ENCODE measurements around the gene PKLR. TPM values are rescaled to one million over a fixed set of nuclear protein-coding genes. Genes with fewer than 3 reads are reported as not detected.
A peak's percentile ranks its signal among the peaks of the same experiment; 100 is the strongest.
"Not testable (repeated sequence)": the region's sequence is repeated elsewhere in the genome, so short reads cannot be mapped to it uniquely, and the experiment has no call there.

The PKLR gene
- 55.6 TPM for polyA plus RNA-seq
- long read RNA-seq, donor 1, partial matches to known transcripts, result 0 of 3 reads
- long read RNA-seq, donor 1, other reads (novel, unspliced or antisense), result 0 of 3 reads
- long read RNA-seq, donor 2, transcript PKLR-202 (11 exons, 2,479 nt), result major isoform, 5 of 59 reads
- long read RNA-seq, donor 2, partial matches to known transcripts, result 49 of 59 reads
- long read RNA-seq, donor 2, other reads (novel, unspliced or antisense), result 5 of 59 reads
- long read RNA-seq, donor 3, result 0 reads
- long read RNA-seq, donor 4, partial matches to known transcripts, result 6 of 6 reads
- long read RNA-seq, donor 4, other reads (novel, unspliced or antisense), result 0 of 6 reads
- long read RNA-seq, donor 5, partial matches to known transcripts, result 0 of 1 reads
- long read RNA-seq, donor 5, other reads (novel, unspliced or antisense), result 0 of 1 reads
- long read RNA-seq, donor 6, transcript PKLR-202 (11 exons, 2,479 nt), result major isoform, 7 of 17 reads
- long read RNA-seq, donor 6, partial matches to known transcripts, result 10 of 17 reads
- long read RNA-seq, donor 6, other reads (novel, unspliced or antisense), result 0 of 17 reads
- long read RNA-seq, donor 7, result 0 reads
- long read RNA-seq, donor 8, transcript PKLR-202 (11 exons, 2,479 nt), result major isoform, 10 of 19 reads
- long read RNA-seq, donor 8, partial matches to known transcripts, result 9 of 19 reads
- long read RNA-seq, donor 8, other reads (novel, unspliced or antisense), result 0 of 19 reads
- long read RNA-seq, donor 9, transcript PKLR-202 (11 exons, 2,479 nt), result major isoform, 7 of 218 reads
- long read RNA-seq, donor 9, partial matches to known transcripts, result 155 of 218 reads
- long read RNA-seq, donor 9, other reads (novel, unspliced or antisense), result 56 of 218 reads
- long read RNA-seq, donor 10, transcript PKLR-202 (11 exons, 2,479 nt), result major isoform, 8 of 15 reads
- long read RNA-seq, donor 10, partial matches to known transcripts, result 6 of 15 reads
- long read RNA-seq, donor 10, other reads (novel, unspliced or antisense), result 0 of 15 reads
- long read RNA-seq, donor 11, transcript PKLR-202 (11 exons, 2,479 nt), result major isoform, 5 of 5 reads
- long read RNA-seq, donor 11, partial matches to known transcripts, result 0 of 5 reads
- long read RNA-seq, donor 11, other reads (novel, unspliced or antisense), result 0 of 5 reads

- Histone ChIP-seq H3K4me1 (ENCODE audit: control insufficient read depth, insufficient read depth, low read length) (peaks cover 34% of the 10 kb centered on the region), H3K27me3 (ENCODE audit: control insufficient read depth, insufficient read depth, low read length) (peaks cover 9% of the 10 kb centered on the region), H3K4me3 (ENCODE audit: low read length) (peak within 1 kb of the TSS; percentile 16), H3K9me3 (ENCODE audit: control insufficient read depth, low read depth, low read length) (no peaks in the 10 kb centered on the region), H3K27ac (ENCODE audit: low read length) (peak within 1 kb of the TSS; percentile 83), H3K36me3 (ENCODE audit: control insufficient read depth, insufficient read depth, low read length) (no peaks in the 10 kb centered on the region)
- DNase-seq, result no peak
- WGBS (ENCODE audit: insufficient coverage, low lambda C conversion rate), result 67% methylated on average over 1 of the region's 5 CpGs
Observed at GRCh38 chr1:155301342-155301841, at the start of gene PKLR. TSS of gene PKLR (minus strand) at chr1:155301438. CDS start at chr1:155301395, 43 bp downstream.

- no peaks in the 10 kb centered on the region for H3K4me1 ChIP-seq (ENCODE audit: control insufficient read depth, insufficient read depth, low read length)
- no peak overlapping the region for H3K27ac ChIP-seq (ENCODE audit: low read length)
- peaks cover 77% of the 10 kb centered on the region for H3K36me3 ChIP-seq (ENCODE audit: control insufficient read depth, insufficient read depth, low read length)
- H3K9me3 ChIP-seq (ENCODE audit: control insufficient read depth, low read depth, low read length), result no peaks in the 10 kb centered on the region
- no CpG with 5 or more reads among the region's 3 CpGs for WGBS (ENCODE audit: insufficient coverage, low lambda C conversion rate)
- H3K27me3 ChIP-seq (ENCODE audit: control insufficient read depth, insufficient read depth, low read length), result no peaks in the 10 kb centered on the region
- no peak overlapping the region for H3K4me3 ChIP-seq (ENCODE audit: low read length)
- DNase-seq, result no peak
Observed at GRCh38 chr1:155342842-155343241, 41.6 kb upstream of the PKLR start.

GRCh38 chr1:155339515-155340097 lies 38.4 kb upstream of the PKLR start:
- no peaks in the 10 kb centered on the region for H3K9me3 ChIP-seq (ENCODE audit: control insufficient read depth, low read depth, low read length)
- peaks cover 68% of the 10 kb centered on the region for H3K36me3 ChIP-seq (ENCODE audit: control insufficient read depth, insufficient read depth, low read length)
- DNase-seq, result peak in 1 of 2 donors; percentile 12
- no peak overlapping the region for H3K27ac ChIP-seq (ENCODE audit: low read length)
- no peaks in the 10 kb centered on the region for H3K27me3 ChIP-seq (ENCODE audit: control insufficient read depth, insufficient read depth, low read length)
- no peaks in the 10 kb centered on the region for H3K4me1 ChIP-seq (ENCODE audit: control insufficient read depth, insufficient read depth, low read length)
- H3K4me3 ChIP-seq (ENCODE audit: low read length), result no peak overlapping the region
- WGBS (ENCODE audit: insufficient coverage, low lambda C conversion rate), result 100% methylated on average over 1 of the region's 8 CpGs

- no peak for DNase-seq
- WGBS (ENCODE audit: insufficient coverage, low lambda C conversion rate), result 100% methylated on average over 1 of the region's 1 CpG
- no peaks in the 10 kb centered on the region for H3K27me3 ChIP-seq (ENCODE audit: control insufficient read depth, insufficient read depth, low read length)
- H3K4me1 ChIP-seq (ENCODE audit: control insufficient read depth, insufficient read depth, low read length), result no peaks in the 10 kb centered on the region
- H3K27ac ChIP-seq (ENCODE audit: low read length), result no peak overlapping the region
- peaks cover 55% of the 10 kb centered on the region for H3K36me3 ChIP-seq (ENCODE audit: control insufficient read depth, insufficient read depth, low read length)
- H3K4me3 ChIP-seq (ENCODE audit: low read length), result no peak overlapping the region
- no peaks in the 10 kb centered on the region for H3K9me3 ChIP-seq (ENCODE audit: control insufficient read depth, low read depth, low read length)
Observed at GRCh38 chr1:155334962-155335361, 33.7 kb upstream of the PKLR start.

- Histone ChIP-seq H3K36me3 (ENCODE audit: control insufficient read depth, insufficient read depth, low read length) (peaks cover 52% of the 10 kb centered on the region), H3K27ac (ENCODE audit: low read length) (no peak overlapping the region), H3K4me1 (ENCODE audit: control insufficient read depth, insufficient read depth, low read length) (peaks cover 12% of the 10 kb centered on the region), H3K4me3 (ENCODE audit: low read length) (no peak overlapping the region), H3K9me3 (ENCODE audit: control insufficient read depth, low read depth, low read length) (no peaks in the 10 kb centered on the region), H3K27me3 (ENCODE audit: control insufficient read depth, insufficient read depth, low read length) (no peaks in the 10 kb centered on the region)
- WGBS (ENCODE audit: insufficient coverage, low lambda C conversion rate), result no CpG with 5 or more reads among the region's 11 CpGs
- no peak for DNase-seq
Observed at GRCh38 chr1:155329980-155330598, 28.9 kb upstream of the PKLR start.

- peaks cover 44% of the 10 kb centered on the region for H3K36me3 ChIP-seq (ENCODE audit: control insufficient read depth, insufficient read depth, low read length)
- H3K9me3 ChIP-seq (ENCODE audit: control insufficient read depth, low read depth, low read length); H3K27ac ChIP-seq (ENCODE audit: low read length); DNase-seq; H3K4me3 ChIP-seq (ENCODE audit: low read length); H3K27me3 ChIP-seq (ENCODE audit: control insufficient read depth, insufficient read depth, low read length): not testable (repeated sequence)
- no CpG with 5 or more reads among the region's 7 CpGs for WGBS (ENCODE audit: insufficient coverage, low lambda C conversion rate)
- H3K4me1 ChIP-seq (ENCODE audit: control insufficient read depth, insufficient read depth, low read length), result peaks cover 12% of the 10 kb centered on the region
Observed at GRCh38 chr1:155328856-155329255, 27.6 kb upstream of the PKLR start.

DNA sequence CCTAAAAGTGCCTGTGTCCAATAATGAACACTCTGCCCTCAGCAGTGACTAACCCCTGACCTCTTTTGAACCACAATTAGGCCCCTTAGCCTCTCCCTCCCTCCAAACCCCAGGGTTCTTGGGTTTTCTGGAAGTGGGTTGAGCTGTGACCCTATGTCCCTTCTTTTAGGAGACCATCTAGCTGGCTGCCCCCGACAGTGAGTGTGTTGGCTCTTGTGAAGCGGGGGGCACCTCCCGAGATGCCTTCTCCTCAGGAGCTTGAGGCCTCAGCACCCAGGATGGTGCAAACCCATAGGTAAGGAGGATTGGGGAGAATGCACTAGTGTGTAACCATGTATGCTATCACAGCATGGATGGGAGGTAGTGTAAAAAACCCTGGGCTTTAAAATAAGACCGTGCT lies 26.7 kb upstream of the PKLR start:
- Histone ChIP-seq H3K36me3 (ENCODE audit: control insufficient read depth, insufficient read depth, low read length) (peaks cover 42% of the 10 kb centered on the region), H3K9me3 (ENCODE audit: control insufficient read depth, low read depth, low read length) (no peaks in the 10 kb centered on the region), H3K4me3 (ENCODE audit: low read length) (no peak overlapping the region), H3K27me3 (ENCODE audit: control insufficient read depth, insufficient read depth, low read length) (no peaks in the 10 kb centered on the region), H3K27ac (ENCODE audit: low read length) (no peak overlapping the region), H3K4me1 (ENCODE audit: control insufficient read depth, insufficient read depth, low read length) (peaks cover 12% of the 10 kb centered on the region)
- WGBS (ENCODE audit: insufficient coverage, low lambda C conversion rate), result no CpG with 5 or more reads among the region's 4 CpGs
- no peak for DNase-seq

- no CpG with 5 or more reads among the region's 7 CpGs for WGBS (ENCODE audit: insufficient coverage, low lambda C conversion rate)
- Histone ChIP-seq H3K9me3 (ENCODE audit: control insufficient read depth, low read depth, low read length) (no peaks in the 10 kb centered on the region), H3K27ac (ENCODE audit: low read length) (no peak overlapping the region), H3K36me3 (ENCODE audit: control insufficient read depth, insufficient read depth, low read length) (peaks cover 42% of the 10 kb centered on the region), H3K27me3 (ENCODE audit: control insufficient read depth, insufficient read depth, low read length) (no peaks in the 10 kb centered on the region), H3K4me3 (ENCODE audit: low read length) (no peak overlapping the region), H3K4me1 (ENCODE audit: control insufficient read depth, insufficient read depth, low read length) (peaks cover 23% of the 10 kb centered on the region)
- DNase-seq, result no peak
Observed at GRCh38 chr1:155326631-155327037, 25.4 kb upstream of the PKLR start.

GRCh38 chr1:155326020-155326526 lies 24.8 kb upstream of the PKLR start:
- WGBS (ENCODE audit: insufficient coverage, low lambda C conversion rate), result 83% methylated on average over 1 of the region's 6 CpGs
- Histone ChIP-seq H3K36me3 (ENCODE audit: control insufficient read depth, insufficient read depth, low read length) (peaks cover 37% of the 10 kb centered on the region), H3K27me3 (ENCODE audit: control insufficient read depth, insufficient read depth, low read length) (no peaks in the 10 kb centered on the region), H3K4me1 (ENCODE audit: control insufficient read depth, insufficient read depth, low read length) (peaks cover 29% of the 10 kb centered on the region), H3K4me3 (ENCODE audit: low read length) (no peak overlapping the region), H3K27ac (ENCODE audit: low read length) (no peak overlapping the region), H3K9me3 (ENCODE audit: control insufficient read depth, low read depth, low read length) (no peaks in the 10 kb centered on the region)
- no peak for DNase-seq

All from large intestine (tissue), 12 donors.